Common myeloid progenitor, CD34-positive (primary cell): ENCODE measurements around the gene TFAP2C.

Experiments
- CTCF ChIA-PET: fragments of 350-600 bp; sonication (Branson Sonifier 250); formaldehyde crosslinking; loops from one replicate; lab custom pipeline; 2021; ENCODE audit warnings: antibody characterized with exemption; lab: Charles Lee
- POLR2A ChIA-PET: fragments of 350-600 bp; sonication (Branson Sonifier 250); formaldehyde crosslinking; loops from one replicate; lab custom pipeline; 2021; ENCODE audit warnings: antibody characterized with exemption; lab: Charles Lee
- DNase-seq, 3 donors: peaks; one replicate each; pipeline versions ENCODE4 v3.0.0 to v3.0.0-alpha.2; 2013
- H3K27ac ChIP-seq, 2 experiments: 1 replicate in 1 of 2; 2 replicates in 1 of 2; pipeline ENCODE4 v1.7.0; 2013; ENCODE audit warnings: inconsistent platforms in 2 of 2, low read length in 2 of 2, mild to moderate bottlenecking in 2 of 2, low read depth in 1 of 2, moderate library complexity in 1 of 2; ENCODE audit not compliant: severe bottlenecking in 2 of 2, insufficient read depth in 1 of 2, poor library complexity in 1 of 2
- H3K27me3 ChIP-seq, 5 experiments: replicated peaks in 2 of 5; 1 replicate in 3 of 5; 2 replicates in 2 of 5; pipeline versions ENCODE4 v1.6.1 to v1.7.0; 2013; ENCODE audit warnings: low read length in 4 of 5, mild to moderate bottlenecking in 2 of 5, moderate library complexity in 2 of 5, inconsistent platforms in 1 of 5; ENCODE audit not compliant: insufficient read depth in 5 of 5, control insufficient read depth in 4 of 5
- H3K36me3 ChIP-seq, 4 experiments: 1 replicate in 2 of 4; 2 replicates in 2 of 4; pipeline versions ENCODE4 v1.6.1 to v1.7.0; 2013; ENCODE audit warnings: low read length in 3 of 4, control low read depth in 1 of 4, mild to moderate bottlenecking in 1 of 4; ENCODE audit not compliant: control insufficient read depth in 4 of 4, insufficient read depth in 4 of 4
- H3K4me1 ChIP-seq, 4 experiments: 1 replicate in 3 of 4; 2 replicates in 1 of 4; pipeline versions ENCODE4 v1.6.1 to v1.7.1; 2013; ENCODE audit warnings: low read length in 3 of 4, mild to moderate bottlenecking in 3 of 4, control low read depth in 1 of 4, inconsistent platforms in 1 of 4, moderate library complexity in 1 of 4; ENCODE audit not compliant: control insufficient read depth in 4 of 4, insufficient read depth in 4 of 4; ENCODE audit errors: control extremely low read depth in 1 of 4
- H3K4me3 ChIP-seq, 7 experiments: 1 replicate in 4 of 7; 2 replicates in 3 of 7; pipeline versions ENCODE4 v1.5.1 to v1.7.0; 2013; ENCODE audit warnings: mild to moderate bottlenecking in 7 of 7, low read length in 6 of 7, moderate library complexity in 6 of 7, inconsistent platforms in 2 of 7, low read depth in 2 of 7, control low read depth in 1 of 7; ENCODE audit not compliant: insufficient read depth in 4 of 7, control insufficient read depth in 1 of 7; ENCODE audit errors: extremely low read depth in 1 of 7
- H3K9me3 ChIP-seq, 5 experiments: 1 replicate in 4 of 5; 2 replicates in 1 of 5; pipeline versions ENCODE4 v1.6.1 to v1.7.1; 2013; ENCODE audit warnings: low read length in 4 of 5, mild to moderate bottlenecking in 2 of 5, inconsistent platforms in 1 of 5, low read depth in 1 of 5, moderate library complexity in 1 of 5; ENCODE audit not compliant: control insufficient read depth in 4 of 5, insufficient read depth in 2 of 5; ENCODE audit errors: control extremely low read depth in 1 of 5
- WGBS: methylation state at CpG from one replicate; pipeline ENCODE4 v1.1.5; 2013; ENCODE audit not compliant: insufficient coverage; 5-methylcytosine and 5-hydroxymethylcytosine counted together

Gene TFAP2C

DNA sequence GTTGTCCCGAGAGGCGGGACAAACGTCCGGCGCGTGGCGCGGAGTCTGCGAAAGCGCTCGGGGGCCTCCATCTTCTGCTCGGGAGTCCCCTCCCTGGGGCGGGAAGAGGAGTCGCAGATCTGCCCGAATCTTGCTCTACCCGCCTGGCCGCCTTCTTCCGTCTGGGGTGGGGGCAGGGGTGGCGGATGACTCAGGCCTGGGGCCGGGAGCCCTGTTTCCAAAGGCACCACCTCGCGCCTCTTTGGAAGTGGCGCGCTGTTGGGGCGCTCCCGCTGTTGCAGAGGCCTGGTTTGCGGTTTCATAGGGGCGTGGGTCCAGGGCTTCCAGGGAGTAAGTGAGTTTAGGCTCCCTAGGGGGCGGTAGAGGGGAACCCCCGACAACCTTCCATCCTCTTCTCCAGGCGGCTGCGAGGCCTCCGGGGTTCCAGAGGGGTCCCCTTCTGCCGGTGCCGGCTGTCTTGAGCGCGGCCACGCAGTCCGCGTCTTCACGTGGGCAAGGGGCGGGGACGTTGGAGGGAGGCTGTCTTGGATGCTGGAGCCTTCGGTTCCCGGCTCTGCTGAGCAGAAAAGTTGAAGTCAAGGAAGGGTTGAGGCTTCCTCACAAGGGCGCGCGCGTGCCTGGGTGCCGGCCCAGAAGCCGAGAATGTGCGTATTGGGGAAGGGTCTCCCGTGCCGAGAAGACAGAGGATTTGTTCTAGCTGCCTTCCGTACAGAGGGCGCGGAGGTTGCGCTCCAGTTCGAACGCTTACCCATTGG lies 2.6 kb upstream of the TFAP2C start:
- no peak overlapping the region for H3K27ac ChIP-seq
- CTCF ChIA-PET: no interaction called here
- peak; percentile 46 to 70 (median 68) for DNase-seq
- H3K4me1 ChIP-seq: peaks cover 0 to 43% (median 28%) of the 10 kb centered on the region in 4 experiments
- peak overlapping the region in 1 of 7 experiments; percentile 16 for H3K4me3 ChIP-seq
- WGBS: 2% methylated on average over 48 of the region's 60 CpGs
- peaks cover 0 to 97% (median 53%) of the 10 kb centered on the region in 5 experiments for H3K27me3 ChIP-seq
- no peaks in the 10 kb centered on the region for H3K9me3 ChIP-seq
- no peaks in the 10 kb centered on the region for H3K36me3 ChIP-seq
- POLR2A ChIA-PET: no interaction called here

DNA sequence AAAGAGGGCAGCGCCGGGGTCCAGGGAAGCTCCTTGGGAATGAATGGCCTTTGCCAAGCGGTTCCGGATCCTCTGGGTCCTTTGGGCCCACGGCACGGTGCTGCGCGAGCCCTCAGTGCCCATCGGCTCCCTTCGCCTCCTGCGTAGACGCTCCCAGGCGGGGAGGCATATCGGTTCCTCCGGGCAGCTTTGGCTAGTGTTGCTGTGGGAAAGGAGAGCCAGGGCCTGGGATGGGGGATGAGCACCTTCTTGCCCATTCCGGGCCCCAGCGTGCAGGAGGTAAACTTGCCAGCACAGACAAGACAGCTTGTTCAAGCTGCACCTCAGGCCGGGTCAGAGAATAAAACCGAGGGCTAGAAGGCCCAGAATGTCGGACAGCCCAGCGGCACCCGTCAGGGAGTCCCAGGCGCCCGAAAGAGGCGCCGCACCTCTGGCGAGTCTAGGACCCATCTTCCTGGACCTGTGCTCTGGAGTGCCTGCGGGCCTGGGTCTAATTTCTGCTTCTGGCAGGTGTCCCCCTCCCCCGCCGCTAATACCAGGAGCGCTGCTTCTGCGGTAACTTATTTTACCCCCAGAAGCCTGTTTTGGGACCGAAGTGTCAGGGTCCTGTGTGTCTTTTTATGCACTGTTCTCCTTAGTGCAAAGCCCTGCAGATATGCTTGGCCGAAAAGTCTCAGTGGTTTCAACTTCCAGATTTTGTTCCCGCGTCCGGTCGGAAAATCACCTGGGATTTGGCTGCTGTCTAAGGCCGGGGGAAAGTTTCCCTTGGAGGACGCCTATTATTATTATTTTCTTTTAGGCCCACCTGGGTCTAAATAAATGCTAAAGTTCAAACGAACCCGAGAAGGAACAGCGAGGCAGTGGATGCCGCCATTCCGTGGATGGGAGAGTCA lies 1.7 kb upstream of the TFAP2C start:
- no peak overlapping the region for H3K27ac ChIP-seq
- DNase-seq: no peak
- peaks cover 0 to 43% (median 28%) of the 10 kb centered on the region in 4 experiments for H3K4me1 ChIP-seq
- H3K27me3 ChIP-seq: peaks cover 2 to 98% (median 58%) of the 10 kb centered on the region in 5 experiments
- 1% methylated on average over 20 of the region's 45 CpGs for WGBS
- ChIA-PET CTCF (no interaction called here), POLR2A (no interaction called here)
- no peaks in the 10 kb centered on the region for H3K9me3 ChIP-seq
- H3K4me3 ChIP-seq: no peak overlapping the region
- H3K36me3 ChIP-seq: no peaks in the 10 kb centered on the region

DNA sequence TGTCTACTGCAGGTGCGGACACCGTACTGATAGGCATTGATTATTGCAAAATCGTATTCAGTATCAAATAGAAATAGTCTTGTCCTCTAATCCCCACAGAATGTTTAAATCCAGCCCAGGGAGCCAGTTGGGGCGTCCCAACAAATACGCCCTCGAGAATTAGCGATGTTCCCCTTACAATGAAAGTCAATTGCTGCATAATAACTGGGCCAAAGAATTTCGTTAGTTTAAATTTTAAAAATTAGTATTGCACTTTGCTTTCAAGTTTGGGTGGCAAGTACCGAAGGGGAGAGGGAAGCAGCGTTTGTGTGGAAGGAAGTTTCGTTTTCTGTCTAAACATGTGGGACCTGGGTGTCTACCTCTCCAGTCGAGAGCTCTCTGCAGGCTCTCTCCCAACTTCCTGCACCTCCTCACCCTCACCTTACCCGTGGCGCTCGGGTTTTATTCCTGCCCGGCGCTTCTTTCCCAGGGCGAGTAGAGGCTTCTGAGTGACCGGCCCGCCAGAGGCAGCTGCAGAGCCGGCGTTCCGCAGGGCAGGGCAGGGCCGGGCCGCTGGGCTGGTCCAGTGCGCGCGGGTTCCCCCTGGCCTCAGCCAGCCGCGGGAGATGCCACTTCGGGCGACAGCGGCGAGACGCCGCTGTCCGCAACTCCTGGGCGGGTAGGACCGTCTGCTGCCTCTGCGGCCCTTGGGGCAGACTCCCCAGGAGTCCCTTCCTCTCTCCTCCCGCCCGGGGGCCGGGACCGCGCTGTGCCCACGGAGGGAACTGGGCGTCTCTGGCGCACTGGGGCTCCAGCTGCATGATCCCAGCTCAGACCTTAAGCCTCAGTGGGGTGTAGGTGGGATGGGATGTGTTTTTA lies 862 bp upstream of the TFAP2C start:
- POLR2A ChIA-PET: interaction anchor here (0.6 kb wide), 1 partner anchor 414 kb away, joined by 3 read pairs; no protein-coding TSS in a partner anchor
- peak in 2 of 3 donors; percentile 34 to 40 for DNase-seq
- Histone ChIP-seq H3K36me3 (no peaks in the 10 kb centered on the region), H3K4me1 (peaks cover 0 to 43% (median 28%) of the 10 kb centered on the region in 4 experiments), H3K4me3 (peak overlapping the region in 3 of 7 experiments; percentile 29 to 67 (median 40)), H3K27me3 (peaks cover 2 to 99% (median 59%) of the 10 kb centered on the region in 5 experiments), H3K27ac (no peak overlapping the region), H3K9me3 (no peaks in the 10 kb centered on the region)
- CTCF ChIA-PET: no interaction called here
- 7% methylated on average over 23 of the region's 48 CpGs for WGBS

DNA sequence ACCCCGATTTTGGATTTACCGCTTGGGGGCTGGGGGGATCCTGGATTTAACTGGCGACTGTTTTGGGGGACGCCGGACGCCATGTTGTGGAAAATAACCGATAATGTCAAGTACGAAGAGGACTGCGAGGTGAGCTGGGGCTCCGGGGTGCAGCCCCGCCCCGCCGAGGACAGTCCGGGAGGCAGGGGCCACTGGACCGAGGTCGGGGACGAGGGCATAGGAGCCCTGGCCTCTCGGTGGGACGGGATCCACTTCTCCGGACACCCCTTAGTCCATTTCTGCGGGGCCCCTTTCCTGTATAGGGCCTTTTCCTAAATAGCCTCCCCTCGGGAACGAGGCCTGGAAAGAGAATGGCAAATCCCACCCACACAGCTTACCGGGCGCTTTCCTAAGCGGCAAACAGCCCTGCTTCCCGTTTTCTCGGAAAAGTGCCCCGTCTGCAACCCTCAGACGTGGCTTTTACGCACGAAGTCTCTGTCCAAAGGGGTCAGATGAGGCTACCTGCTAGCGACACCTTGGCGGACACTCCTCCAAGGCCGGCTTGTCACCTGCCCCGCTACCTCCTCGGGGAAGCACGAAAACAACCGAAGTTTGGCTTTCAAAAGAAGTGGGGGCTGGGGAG lies 469 bp downstream of the TFAP2C start:
- Histone ChIP-seq H3K4me3 (peak overlapping the region; percentile 3 to 67 (median 39)), H3K27ac (no peak overlapping the region), H3K27me3 (peaks cover 2 to 100% (median 65%) of the 10 kb centered on the region in 5 experiments), H3K4me1 (peaks cover 0 to 43% (median 28%) of the 10 kb centered on the region in 4 experiments), H3K36me3 (no peaks in the 10 kb centered on the region), H3K9me3 (no peaks in the 10 kb centered on the region)
- ChIA-PET POLR2A (no interaction called here), CTCF (no interaction called here)
- 1% methylated on average over 31 of the region's 39 CpGs for WGBS
- no peak for DNase-seq

DNA sequence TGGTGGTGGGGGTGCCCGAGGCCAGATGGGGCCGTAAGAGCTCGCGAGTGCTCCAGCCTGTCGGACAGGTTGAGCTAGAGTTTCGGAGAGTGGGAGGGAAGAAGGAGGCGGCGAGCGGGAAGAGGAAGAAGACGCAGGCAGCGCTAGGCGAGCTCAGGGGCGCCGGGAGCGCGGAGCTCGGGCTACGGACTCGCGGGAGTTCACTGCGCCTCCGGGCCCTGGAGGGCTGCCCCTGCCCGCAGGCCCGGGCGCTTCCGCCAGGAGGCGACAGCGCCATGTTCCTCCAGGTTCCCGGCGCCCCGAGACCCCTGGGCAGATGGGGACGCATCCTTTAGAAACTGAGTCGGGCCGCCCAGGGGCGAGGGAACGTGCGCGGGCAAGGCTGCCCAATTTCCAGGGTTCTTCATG lies 984 bp downstream of the TFAP2C start:
- no peaks in the 10 kb centered on the region for H3K36me3 ChIP-seq
- peak; percentile 45 to 57 (median 55) for DNase-seq
- POLR2A ChIA-PET: no interaction called here
- peaks cover 0 to 43% (median 28%) of the 10 kb centered on the region in 4 experiments for H3K4me1 ChIP-seq
- H3K9me3 ChIP-seq: no peaks in the 10 kb centered on the region
- H3K27me3 ChIP-seq: peaks cover 2 to 100% (median 65%) of the 10 kb centered on the region in 5 experiments
- peak overlapping the region in 6 of 7 experiments; percentile 13 to 67 (median 49) for H3K4me3 ChIP-seq
- CTCF ChIA-PET: no interaction called here
- WGBS: under 1% methylated on average over 38 of the region's 38 CpGs
- no peak overlapping the region for H3K27ac ChIP-seq

DNA sequence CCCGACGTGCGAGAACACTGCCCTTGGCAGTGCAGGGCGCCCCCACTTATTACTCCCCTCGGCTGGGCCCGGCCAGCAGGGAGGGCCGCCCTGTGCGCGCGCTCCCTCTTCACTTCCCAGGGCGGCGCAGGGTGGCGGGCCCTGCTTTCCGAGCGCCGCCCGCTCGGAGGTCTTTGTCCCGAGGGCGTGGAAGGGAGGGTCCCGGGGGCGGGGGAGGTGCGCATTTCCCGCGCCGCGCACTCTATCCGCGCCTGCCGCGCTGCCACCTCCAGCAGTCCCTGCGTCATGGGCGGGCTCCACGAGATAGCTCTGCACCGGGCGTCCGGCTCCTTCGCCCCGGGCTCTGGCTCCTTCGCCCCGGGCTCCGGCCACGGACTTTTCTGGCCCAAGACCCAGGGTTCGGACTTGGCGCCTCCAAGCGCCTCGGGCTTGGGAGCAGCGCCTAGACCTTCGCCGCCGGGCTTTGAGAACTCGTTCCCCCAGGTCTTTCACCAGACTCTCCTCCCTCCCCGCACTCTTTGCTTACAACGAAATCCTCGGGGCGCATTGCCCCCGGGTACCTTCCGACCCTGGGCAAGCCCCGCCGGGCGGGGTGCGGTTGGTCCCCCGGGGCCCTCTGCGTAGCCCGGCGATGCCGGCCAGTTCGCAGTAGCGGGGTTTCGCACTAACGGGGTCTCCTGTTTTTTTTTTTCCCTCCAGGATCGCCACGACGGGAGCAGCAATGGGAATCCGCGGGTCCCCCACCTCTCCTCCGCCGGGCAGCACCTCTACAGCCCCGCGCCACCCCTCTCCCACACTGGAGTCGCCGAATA lies 1.6 kb downstream of the TFAP2C start:
- ChIA-PET CTCF (no interaction called here), POLR2A (no interaction called here)
- DNase-seq: peak in 1 of 3 donors; percentile 9
- no peaks in the 10 kb centered on the region for H3K36me3 ChIP-seq
- 3% methylated on average over 66 of the region's 82 CpGs for WGBS
- H3K9me3 ChIP-seq: no peaks in the 10 kb centered on the region
- peaks cover 2 to 100% (median 63%) of the 10 kb centered on the region in 5 experiments for H3K27me3 ChIP-seq
- peaks cover 0 to 40% (median 27%) of the 10 kb centered on the region in 4 experiments for H3K4me1 ChIP-seq
- peak overlapping the region in 3 of 7 experiments; percentile 19 to 67 (median 59) for H3K4me3 ChIP-seq
- no peak overlapping the region for H3K27ac ChIP-seq
